ENCODE measurements around the gene MOK.

The MOK gene

DNA sequence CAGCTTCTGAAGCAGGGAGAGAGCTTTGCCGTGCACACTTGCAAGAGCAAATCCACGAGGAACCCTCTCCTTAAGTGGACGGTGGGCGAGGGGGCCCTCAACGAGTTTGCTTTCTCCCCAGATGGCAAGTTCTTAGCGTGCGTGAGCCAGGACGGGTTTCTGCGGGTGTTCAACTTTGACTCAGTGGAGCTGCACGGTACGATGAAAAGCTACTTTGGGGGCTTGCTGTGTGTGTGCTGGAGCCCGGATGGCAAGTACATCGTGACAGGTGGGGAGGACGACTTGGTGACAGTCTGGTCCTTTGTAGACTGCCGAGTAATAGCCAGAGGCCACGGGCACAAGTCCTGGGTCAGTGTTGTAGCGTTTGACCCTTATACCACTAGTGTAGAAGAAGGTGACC, 96.2 kb downstream of the MOK start:
- DNase-seq (ENCODE audit: extremely low read depth, insufficient read length), result no peak
- TF ChIP-seq, protein P1, sequence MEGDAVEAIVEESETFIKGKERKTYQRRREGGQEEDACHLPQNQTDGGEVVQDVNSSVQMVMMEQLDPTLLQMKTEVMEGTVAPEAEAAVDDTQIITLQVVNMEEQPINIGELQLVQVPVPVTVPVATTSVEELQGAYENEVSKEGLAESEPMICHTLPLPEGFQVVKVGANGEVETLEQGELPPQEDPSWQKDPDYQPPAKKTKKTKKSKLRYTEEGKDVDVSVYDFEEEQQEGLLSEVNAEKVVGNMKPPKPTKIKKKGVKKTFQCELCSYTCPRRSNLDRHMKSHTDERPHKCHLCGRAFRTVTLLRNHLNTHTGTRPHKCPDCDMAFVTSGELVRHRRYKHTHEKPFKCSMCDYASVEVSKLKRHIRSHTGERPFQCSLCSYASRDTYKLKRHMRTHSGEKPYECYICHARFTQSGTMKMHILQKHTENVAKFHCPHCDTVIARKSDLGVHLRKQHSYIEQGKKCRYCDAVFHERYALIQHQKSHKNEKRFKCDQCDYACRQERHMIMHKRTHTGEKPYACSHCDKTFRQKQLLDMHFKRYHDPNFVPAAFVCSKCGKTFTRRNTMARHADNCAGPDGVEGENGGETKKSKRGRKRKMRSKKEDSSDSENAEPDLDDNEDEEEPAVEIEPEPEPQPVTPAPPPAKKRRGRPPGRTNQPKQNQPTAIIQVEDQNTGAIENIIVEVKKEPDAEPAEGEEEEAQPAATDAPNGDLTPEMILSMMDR (IDR thresholded peaks at IDR 0.05; ENCODE audit: insufficient read depth, low read length, poor library complexity, severe bottlenecking), result no peak
- H3K36me3 ChIP-seq (ENCODE audit: control insufficient read depth, insufficient read depth, low read length), result peaks cover 20% of the 10 kb centered on the region
- no peaks in the 10 kb centered on the region for H3K27me3 ChIP-seq (replicated peaks; ENCODE audit: control insufficient read depth, insufficient read depth, low read length)
- no peak overlapping the region for H3K4me3 ChIP-seq (replicated peaks; ENCODE audit: low read depth, low read length)

DNA sequence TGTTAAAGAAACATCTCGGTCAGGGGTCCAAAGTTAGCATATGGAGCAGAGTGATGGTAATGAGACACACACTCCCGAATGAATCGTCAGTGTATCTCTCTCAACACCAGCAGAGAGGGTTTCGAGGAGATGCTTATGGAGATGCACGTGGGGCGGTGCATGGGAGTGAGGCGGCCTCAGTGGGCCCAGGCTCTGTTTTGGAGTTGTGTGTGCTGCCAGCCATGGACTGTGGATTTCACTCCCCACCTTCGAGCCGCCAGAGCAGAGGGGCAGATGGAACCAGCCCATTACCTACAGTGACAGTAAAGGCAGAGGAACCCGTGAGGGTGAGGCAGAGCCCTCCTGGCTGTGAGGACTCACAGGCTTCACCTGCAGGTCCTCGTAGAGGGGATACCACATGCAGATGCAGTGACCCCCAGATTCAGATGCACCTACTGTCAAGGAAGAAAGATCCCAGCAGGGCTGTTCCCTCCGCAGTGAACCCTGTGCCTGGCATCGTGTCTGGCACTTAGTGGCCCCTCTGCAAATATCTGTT, 97.1 kb downstream of the MOK start:
- peaks cover 22% of the 10 kb centered on the region for H3K36me3 ChIP-seq (ENCODE audit: control insufficient read depth, insufficient read depth, low read length)
- DNase-seq (ENCODE audit: extremely low read depth, insufficient read length), result no peak
- no peaks in the 10 kb centered on the region for H3K27me3 ChIP-seq (replicated peaks; ENCODE audit: control insufficient read depth, insufficient read depth, low read length)
- TF ChIP-seq, protein P1 (IDR thresholded peaks at IDR 0.05; ENCODE audit: insufficient read depth, low read length, poor library complexity, severe bottlenecking), result no peak
- no peak overlapping the region for H3K4me3 ChIP-seq (replicated peaks; ENCODE audit: low read depth, low read length)

DNA sequence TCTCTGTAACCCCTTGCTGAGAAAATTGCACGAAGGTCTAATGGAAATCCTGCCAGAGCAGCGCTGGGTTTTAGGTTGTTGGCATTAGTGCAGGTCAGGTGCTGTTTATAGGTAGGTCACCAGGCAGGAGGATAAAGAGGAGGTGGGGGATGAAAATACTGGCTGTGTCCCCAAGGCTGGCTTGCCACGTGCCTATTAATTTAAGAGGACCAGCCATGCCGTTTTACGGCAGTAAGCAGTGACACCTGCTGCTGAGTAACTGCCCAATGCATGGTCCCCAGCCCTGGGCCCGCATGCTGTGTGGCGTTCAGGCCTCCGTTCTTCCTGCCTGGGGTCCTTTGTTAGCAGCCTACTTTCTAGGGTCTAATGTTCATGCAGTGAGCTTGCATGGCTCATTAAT, 98.0 kb downstream of the MOK start:
- Histone ChIP-seq H3K4me3 (replicated peaks; ENCODE audit: low read depth, low read length) (no peak overlapping the region), H3K36me3 (ENCODE audit: control insufficient read depth, insufficient read depth, low read length) (peaks cover 22% of the 10 kb centered on the region), H3K27me3 (replicated peaks; ENCODE audit: control insufficient read depth, insufficient read depth, low read length) (no peaks in the 10 kb centered on the region)
- TF ChIP-seq, protein P1 (IDR thresholded peaks at IDR 0.05; ENCODE audit: insufficient read depth, low read length, poor library complexity, severe bottlenecking), result no peak
- no peak for DNase-seq (ENCODE audit: extremely low read depth, insufficient read length)

DNA sequence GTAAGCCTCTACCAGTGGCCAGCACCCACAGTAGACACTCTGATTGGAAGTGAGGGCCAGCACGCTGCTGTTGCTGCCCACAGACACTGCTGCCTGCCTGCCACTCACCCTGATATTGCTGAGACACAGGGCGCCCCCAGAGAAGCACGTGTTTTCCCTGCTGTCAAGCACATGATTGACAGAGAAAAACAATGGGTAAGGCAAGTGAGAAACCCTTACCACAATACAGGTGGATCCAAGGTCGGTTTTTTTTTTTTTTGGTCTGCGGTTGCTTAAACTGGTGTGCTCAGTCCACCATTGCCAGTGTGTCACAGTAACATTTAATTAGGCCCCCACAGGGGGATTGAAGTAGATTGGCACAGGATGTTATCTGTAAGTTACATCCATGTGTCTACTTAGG, 99.4 kb downstream of the MOK start:
- Histone ChIP-seq H3K36me3 (ENCODE audit: control insufficient read depth, insufficient read depth, low read length) (peaks cover 17% of the 10 kb centered on the region), H3K4me3 (replicated peaks; ENCODE audit: low read depth, low read length) (no peak overlapping the region), H3K27me3 (replicated peaks; ENCODE audit: control insufficient read depth, insufficient read depth, low read length) (no peaks in the 10 kb centered on the region)
- TF ChIP-seq, protein P1 (IDR thresholded peaks at IDR 0.05; ENCODE audit: insufficient read depth, low read length, poor library complexity, severe bottlenecking), result no peak
- no peak for DNase-seq (ENCODE audit: extremely low read depth, insufficient read length)

DNA sequence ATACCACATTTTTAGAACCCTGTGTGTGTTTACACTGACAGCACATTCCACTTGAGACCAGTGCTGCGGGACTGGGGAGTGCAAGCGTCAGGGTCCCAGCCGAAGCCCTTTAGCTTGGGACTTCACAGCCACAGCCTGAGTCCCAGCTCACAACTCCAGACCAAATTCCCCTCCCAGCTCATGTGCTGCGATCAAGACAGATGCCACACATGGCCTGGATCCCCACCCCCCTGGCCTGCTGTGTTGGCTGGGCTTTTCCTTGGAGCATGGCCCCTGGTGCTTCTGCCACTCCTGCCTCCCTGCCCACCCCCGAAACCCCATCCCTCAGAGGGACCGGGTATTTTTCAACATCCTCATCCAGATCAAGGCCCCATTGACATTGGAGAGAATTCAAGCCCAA, 101.6 kb downstream of the MOK start:
- Histone ChIP-seq H3K27me3 (replicated peaks; ENCODE audit: control insufficient read depth, insufficient read depth, low read length) (no peaks in the 10 kb centered on the region), H3K4me3 (replicated peaks; ENCODE audit: low read depth, low read length) (no peak overlapping the region), H3K36me3 (ENCODE audit: control insufficient read depth, insufficient read depth, low read length) (peaks cover 21% of the 10 kb centered on the region)
- TF ChIP-seq, protein P1 (IDR thresholded peaks at IDR 0.05; ENCODE audit: insufficient read depth, low read length, poor library complexity, severe bottlenecking), result no peak
- no peak for DNase-seq (ENCODE audit: extremely low read depth, insufficient read length)

DNA sequence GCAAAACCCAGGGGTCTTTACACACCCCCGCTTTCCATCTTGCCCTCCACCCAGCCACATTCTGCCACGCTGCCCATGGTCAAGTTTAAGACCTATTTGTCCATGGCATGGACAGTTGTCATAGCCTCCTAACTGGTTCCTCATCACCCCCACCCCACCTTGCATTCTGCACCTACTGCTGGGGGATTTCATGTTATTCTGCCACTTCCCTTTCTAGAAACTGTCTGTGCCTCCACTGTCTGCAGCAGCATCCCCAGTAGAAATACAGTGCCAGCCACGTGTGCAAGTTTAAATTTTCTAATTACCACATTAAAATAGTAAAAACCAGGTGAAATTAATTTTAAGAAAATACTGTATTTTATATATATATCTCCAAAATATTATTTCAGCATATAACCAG, 102.0 kb downstream of the MOK start:
- H3K27me3 ChIP-seq (replicated peaks; ENCODE audit: control insufficient read depth, insufficient read depth, low read length), result no peaks in the 10 kb centered on the region
- no peak for DNase-seq (ENCODE audit: extremely low read depth, insufficient read length)

More for the DNA sequence above, 102.0 kb downstream of the MOK start:
- H3K4me3 ChIP-seq (replicated peaks; ENCODE audit: low read depth, low read length), result no peak overlapping the region
- peaks cover 23% of the 10 kb centered on the region for H3K36me3 ChIP-seq (ENCODE audit: control insufficient read depth, insufficient read depth, low read length)
- TF ChIP-seq, protein P1 (IDR thresholded peaks at IDR 0.05; ENCODE audit: insufficient read depth, low read length, poor library complexity, severe bottlenecking), result no peak

Data from GM06990 (cell line).